Hepatic stellate cell (primary cell): Measurements from ENCODE around the gene NOTCH2NLA.
"Not testable (repeated sequence)": the region's sequence is repeated elsewhere in the genome, so short reads cannot be mapped to it uniquely, and the experiment has no call there.

Source experiments
- DNase-seq: peaks from one replicate; pipeline ENCODE4 v3.0.0; 2011; ENCODE audit warnings: low spot score

Gene NOTCH2NLA

GRCh38 chr1:146228710-146229477 is at the start of gene NOTCH2NLA:
Gene NOTCH2NLA (minus strand): TSS chr1:146229021. CDS start chr1:146189337, 39,684 bp downstream.
- not testable (repeated sequence) for DNase-seq

GRCh38 chr1:146278346-146278745 is 49.5 kb upstream of the NOTCH2NLA start:
- DNase-seq: not testable (repeated sequence)

- not testable (repeated sequence) for DNase-seq
These were observed 48.3 kb upstream of the NOTCH2NLA start for GRCh38 chr1:146277087-146277486.

GRCh38 chr1:146274083-146274482 is 45.3 kb upstream of the NOTCH2NLA start:
- not testable (repeated sequence) for DNase-seq

- DNase-seq: not testable (repeated sequence)
These were observed 44.4 kb upstream of the NOTCH2NLA start for GRCh38 chr1:146273194-146273593.

- DNase-seq: not testable (repeated sequence)
These were observed 43.9 kb upstream of the NOTCH2NLA start for GRCh38 chr1:146272734-146273133.

- not testable (repeated sequence) for DNase-seq
These were observed 43.2 kb upstream of the NOTCH2NLA start for GRCh38 chr1:146271977-146272376.

- not testable (repeated sequence) for DNase-seq
These were observed 41.3 kb upstream of the NOTCH2NLA start for GRCh38 chr1:146270129-146270528.

GRCh38 chr1:146266179-146266748 is 37.4 kb upstream of the NOTCH2NLA start:
- DNase-seq: not testable (repeated sequence)

- DNase-seq: not testable (repeated sequence)
These were observed 35.9 kb upstream of the NOTCH2NLA start for GRCh38 chr1:146264761-146265160.

GRCh38 chr1:146260006-146260730 is 31.3 kb upstream of the NOTCH2NLA start:
- not testable (repeated sequence) for DNase-seq

- DNase-seq: not testable (repeated sequence)
These were observed 29.3 kb upstream of the NOTCH2NLA start for GRCh38 chr1:146257992-146258552.

- not testable (repeated sequence) for DNase-seq
These were observed 25.9 kb upstream of the NOTCH2NLA start for GRCh38 chr1:146254569-146255197.

GRCh38 chr1:146253249-146253855 is 24.5 kb upstream of the NOTCH2NLA start:
- not testable (repeated sequence) for DNase-seq

- DNase-seq: not testable (repeated sequence)
These were observed 22.7 kb upstream of the NOTCH2NLA start for GRCh38 chr1:146251523-146251922.

GRCh38 chr1:146248643-146249042 is 19.8 kb upstream of the NOTCH2NLA start:
- not testable (repeated sequence) for DNase-seq

GRCh38 chr1:146236626-146237025 is 7.8 kb upstream of the NOTCH2NLA start:
- DNase-seq: not testable (repeated sequence)

GRCh38 chr1:146236026-146236601 is 7.3 kb upstream of the NOTCH2NLA start:
- not testable (repeated sequence) for DNase-seq

GRCh38 chr1:146228144-146228682 is 608 bp downstream of the NOTCH2NLA start:
- not testable (repeated sequence) for DNase-seq

- DNase-seq: not testable (repeated sequence)
These were observed 54.3 kb downstream of the NOTCH2NLA start for GRCh38 chr1:146174531-146174930.

- not testable (repeated sequence) for DNase-seq
These were observed 61.1 kb downstream of the NOTCH2NLA start for GRCh38 chr1:146167740-146168139.
